ENCODE measurements around the gene SMG6.

- TF ChIP-seq, protein P1, sequence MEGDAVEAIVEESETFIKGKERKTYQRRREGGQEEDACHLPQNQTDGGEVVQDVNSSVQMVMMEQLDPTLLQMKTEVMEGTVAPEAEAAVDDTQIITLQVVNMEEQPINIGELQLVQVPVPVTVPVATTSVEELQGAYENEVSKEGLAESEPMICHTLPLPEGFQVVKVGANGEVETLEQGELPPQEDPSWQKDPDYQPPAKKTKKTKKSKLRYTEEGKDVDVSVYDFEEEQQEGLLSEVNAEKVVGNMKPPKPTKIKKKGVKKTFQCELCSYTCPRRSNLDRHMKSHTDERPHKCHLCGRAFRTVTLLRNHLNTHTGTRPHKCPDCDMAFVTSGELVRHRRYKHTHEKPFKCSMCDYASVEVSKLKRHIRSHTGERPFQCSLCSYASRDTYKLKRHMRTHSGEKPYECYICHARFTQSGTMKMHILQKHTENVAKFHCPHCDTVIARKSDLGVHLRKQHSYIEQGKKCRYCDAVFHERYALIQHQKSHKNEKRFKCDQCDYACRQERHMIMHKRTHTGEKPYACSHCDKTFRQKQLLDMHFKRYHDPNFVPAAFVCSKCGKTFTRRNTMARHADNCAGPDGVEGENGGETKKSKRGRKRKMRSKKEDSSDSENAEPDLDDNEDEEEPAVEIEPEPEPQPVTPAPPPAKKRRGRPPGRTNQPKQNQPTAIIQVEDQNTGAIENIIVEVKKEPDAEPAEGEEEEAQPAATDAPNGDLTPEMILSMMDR (conservative IDR thresholded peaks at IDR 0.05; ENCODE audit: low read depth, low read length) = no peak
- TF ChIP-seq EZH2 (IDR thresholded peaks at IDR 0.05; ENCODE audit: borderline replicate concordance, low read depth, low read length, poor library complexity, severe bottlenecking) = no peak
These were observed 128.3 kb downstream of the SMG6 start for GRCh38 chr17:2175294-2175628.
